Activated T-cell treated with anti-CD3 and anti-CD28 coated beads for 48 hours (primary cell): ENCODE measurements around the gene TMC3.
"Not testable (repeated sequence)": the region's sequence is repeated elsewhere in the genome, so short reads cannot be mapped to it uniquely, and the experiment has no call there.

Experiments used
- DNase-seq: peaks from one replicate; pipeline ENCODE4 v3.0.0-alpha.2; 2020; ENCODE audit warnings: low read depth

The TMC3 gene

GRCh38 chr15:81346611-81347010, 27.4 kb downstream of the TMC3 start:
- no peak for DNase-seq

DNA sequence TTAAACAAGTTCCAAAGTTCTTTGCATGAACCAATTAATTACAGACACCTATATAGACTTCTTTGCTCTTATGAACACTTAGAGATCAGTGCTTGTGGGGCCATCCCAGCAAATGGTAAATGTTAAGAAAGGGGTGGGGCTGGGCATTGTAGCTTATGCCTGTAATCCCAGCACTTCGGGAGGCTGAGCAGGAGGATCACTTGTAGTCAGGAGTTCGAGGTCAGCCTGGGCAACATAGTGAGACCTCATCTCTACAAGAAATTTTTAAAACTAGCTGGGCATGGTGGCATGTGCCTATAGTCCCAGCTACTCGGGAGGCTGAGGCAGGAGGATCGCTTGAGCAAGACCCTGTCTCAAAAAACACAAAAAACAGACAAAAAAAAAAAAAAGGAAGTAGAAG, 30.6 kb downstream of the TMC3 start:
- DNase-seq = no peak

DNA sequence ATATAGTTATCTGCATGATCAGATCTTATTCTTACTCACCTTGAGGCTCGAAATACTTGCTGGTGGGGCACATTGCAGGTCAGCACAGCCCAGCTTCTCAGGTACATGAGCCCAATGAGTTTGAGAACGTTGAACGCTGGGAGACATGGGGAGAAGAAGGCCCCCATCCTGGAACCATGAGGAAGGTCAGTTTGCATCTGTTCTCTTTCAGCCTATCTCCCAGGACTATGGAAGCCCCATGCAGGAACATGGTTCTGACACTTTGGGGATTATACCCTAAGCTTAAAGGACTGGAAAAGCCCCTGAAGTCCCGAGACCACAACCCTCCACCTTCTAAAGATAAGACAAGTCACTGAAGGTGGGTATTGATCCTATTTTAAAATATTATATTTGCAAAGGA, 32.7 kb downstream of the TMC3 start:
- no peak for DNase-seq

GRCh38 chr15:81339851-81340250, 34.2 kb downstream of the TMC3 start:
- no peak for DNase-seq

GRCh38 chr15:81339321-81339720, 34.7 kb downstream of the TMC3 start:
- no peak for DNase-seq

- DNase-seq = no peak
Observed at GRCh38 chr15:81338170-81339007, 35.6 kb downstream of the TMC3 start.

GRCh38 chr15:81337713-81338157, 36.3 kb downstream of the TMC3 start:
- DNase-seq = no peak

GRCh38 chr15:81337241-81337640, 36.8 kb downstream of the TMC3 start:
- DNase-seq = no peak

- DNase-seq = no peak
Observed at GRCh38 chr15:81336568-81336967, 37.4 kb downstream of the TMC3 start.

DNA sequence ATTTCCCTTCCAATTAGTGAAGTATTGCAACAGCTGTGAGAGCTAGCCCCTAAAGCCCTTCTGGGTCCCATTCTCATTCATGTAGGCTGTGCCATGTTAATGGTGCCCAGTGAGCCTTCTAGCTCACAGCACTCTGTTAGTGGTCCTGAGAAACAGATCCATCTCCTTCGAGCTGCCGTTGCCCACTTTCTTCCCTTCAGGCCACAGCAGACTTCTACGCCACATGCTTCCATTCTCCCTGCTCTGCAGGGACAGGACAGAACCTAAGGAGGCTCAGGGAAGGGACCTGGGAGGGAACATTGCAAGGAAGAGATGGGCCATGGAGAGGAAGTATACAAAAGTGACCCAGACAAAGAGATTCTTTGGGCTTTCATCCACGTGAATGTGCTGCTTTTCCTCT, 38.4 kb downstream of the TMC3 start:
- DNase-seq = no peak

DNA sequence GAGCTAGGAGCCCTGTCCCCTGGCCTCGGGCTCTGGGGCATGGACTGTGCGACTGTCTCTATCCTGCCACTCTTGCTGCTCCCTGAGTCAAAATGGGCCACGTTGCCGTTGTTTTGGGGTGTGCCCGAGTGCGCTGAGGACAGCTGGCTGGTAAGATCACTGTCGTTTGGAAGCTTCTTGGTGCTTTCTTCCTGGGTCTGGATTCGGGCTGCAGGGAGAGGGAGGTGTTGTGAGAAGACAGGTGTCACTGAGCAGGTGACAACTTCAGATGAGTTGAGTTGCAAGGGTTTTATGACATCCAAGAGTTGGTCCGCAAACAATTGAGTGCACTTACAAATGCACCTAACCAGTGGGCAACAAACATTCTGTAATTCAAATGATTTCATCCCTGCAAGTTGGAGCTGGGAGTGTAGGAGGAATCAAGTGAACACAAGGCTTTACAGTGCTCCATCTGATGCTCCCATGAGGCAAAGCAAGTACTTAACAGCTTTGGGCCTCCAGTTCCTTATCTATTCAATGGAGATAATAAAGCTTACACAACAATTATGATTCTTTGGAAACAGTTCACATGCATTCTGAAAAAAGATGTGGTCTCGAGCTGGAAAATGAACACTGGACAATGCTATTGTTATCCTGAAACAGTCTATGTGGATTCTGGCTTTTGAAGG, 39.1 kb downstream of the TMC3 start:
- no peak for DNase-seq

DNA sequence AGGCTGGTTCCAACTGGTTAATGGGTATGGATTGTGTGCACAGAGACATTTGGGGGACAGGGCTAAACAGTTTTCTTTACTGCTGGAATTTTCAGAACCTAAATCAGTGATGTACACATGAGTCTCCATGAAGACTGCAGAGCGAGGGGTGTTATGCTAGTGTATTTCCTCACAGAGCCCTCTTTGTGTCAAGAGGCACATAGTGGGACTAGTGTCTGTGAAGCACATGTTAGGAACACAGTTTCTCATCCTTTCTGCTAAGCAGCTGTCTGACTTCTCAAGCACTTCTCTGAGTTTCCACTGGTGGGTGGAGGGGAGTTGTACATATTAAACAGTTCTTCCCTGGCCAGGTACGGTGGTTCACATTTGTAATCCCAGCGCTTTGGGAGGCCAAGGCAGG, 40.6 kb downstream of the TMC3 start:
- no peak for DNase-seq

GRCh38 chr15:81332326-81332725, 41.7 kb downstream of the TMC3 start:
- DNase-seq = no peak

DNA sequence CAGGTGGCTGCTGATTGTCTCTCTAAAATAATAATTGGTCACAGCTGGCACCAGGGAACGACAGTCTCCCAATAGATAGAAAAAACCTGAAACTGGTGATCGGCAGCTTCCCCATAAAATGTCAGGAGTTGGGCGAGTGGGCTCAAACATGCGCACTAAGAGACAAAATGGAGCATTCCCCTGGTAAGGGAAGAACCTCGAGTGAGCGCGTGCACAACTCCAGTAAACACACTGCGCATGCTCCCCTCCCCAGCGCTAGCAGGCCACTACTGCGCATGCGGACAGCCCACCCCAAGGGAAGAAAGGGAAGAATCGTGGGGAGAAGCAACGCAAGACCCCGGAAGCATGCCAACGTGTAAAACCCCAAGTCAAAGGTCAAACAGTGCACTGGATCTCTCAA, 42.4 kb downstream of the TMC3 start:
- DNase-seq = no peak

DNA sequence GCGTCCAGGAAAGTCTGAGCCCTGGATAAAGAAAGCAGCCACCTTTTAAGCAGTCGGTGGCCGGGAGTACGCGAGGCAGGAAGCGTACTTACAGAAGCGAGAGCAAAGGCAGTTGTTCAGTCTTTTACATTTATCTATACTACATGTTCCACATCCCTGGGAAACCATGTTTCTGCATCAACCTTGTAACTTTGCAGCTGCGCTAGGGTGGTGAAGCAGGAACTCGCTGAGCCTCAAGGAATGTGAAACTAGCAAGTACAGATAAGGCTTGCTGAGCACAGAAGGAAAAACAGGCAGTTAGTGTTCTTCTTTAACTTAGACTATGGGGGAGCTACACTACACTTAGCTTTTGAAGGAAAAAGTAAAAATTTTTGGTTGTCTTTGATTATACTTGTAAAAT, 42.9 kb downstream of the TMC3 start:
- DNase-seq = not testable (repeated sequence)

GRCh38 chr15:81330366-81331090, 43.5 kb downstream of the TMC3 start:
- DNase-seq = no peak

GRCh38 chr15:81329446-81329845, 44.6 kb downstream of the TMC3 start:
- no peak for DNase-seq

GRCh38 chr15:81327516-81327915, 46.5 kb downstream of the TMC3 start:
- DNase-seq = no peak

- DNase-seq = no peak
Observed at GRCh38 chr15:81326466-81327212, 47.4 kb downstream of the TMC3 start.

DNA sequence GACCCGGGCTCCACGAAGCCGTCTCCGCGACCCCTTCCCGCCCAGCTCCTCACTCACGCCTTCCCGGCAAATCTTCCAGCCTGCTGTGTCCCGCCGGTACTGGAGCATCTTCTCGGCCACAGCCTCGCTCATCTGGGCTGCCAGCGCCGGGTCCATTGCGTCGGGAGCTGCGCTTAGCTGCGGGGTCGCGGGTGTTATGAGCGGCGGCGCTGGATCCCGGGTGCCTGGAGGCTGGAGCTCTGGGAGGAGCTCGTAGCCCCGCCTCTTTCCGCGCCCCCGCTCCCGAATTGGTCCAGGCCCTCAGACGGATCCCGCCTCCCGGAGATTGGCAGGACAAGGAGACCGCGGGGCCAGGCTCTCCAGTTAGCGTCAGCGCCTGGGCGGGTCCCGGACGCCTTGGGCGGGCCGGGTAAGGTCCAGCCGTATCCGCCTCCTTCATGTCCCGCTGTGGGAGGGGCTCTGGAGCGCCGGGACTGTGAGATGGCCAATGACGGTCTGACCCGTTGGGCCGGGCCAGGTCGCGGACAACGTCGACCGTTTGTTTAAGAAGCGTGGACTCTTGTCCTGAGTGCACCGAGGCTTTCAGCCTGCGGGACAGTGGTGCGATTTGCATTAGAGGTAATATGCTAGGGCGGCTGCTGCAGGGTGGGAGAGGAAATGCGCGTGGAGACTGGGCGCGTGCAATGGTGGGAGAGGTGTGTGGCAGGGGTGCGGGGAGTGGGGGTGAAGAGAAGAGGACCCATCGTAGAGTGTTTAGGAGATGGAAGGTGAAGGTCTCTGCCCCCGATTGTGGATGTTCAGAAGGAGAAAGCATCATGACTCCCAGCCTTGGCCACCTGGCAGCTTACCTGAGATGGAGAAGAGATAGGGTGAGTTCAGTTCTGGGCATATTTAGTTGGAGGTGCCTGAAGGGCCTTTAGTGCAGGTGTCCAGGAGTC, 49.8 kb downstream of the TMC3 start, which contains the start of gene STARD5:
STARD5 (minus strand) TSS at position 198 of the 938 bp plus-strand sequence; CDS start at position 156, 42 bp downstream.
- peak; percentile 98 for DNase-seq

GRCh38 chr15:81323559-81323943, 50.5 kb downstream of the TMC3 start:
- DNase-seq = no peak
